CD4-positive, CD25-positive, alpha-beta regulatory T cell (primary cell): Measurements from ENCODE around the gene WDR89. TPM values are rescaled to one million over a fixed set of nuclear protein-coding genes. Genes with fewer than 3 reads are reported as not detected.

Experiments used
- ATAC-seq, 2 donors: fragments of 150-1000 bp; cut with Tn5 transposase; one replicate each; pipeline ENCODE4 v1.10.0; 2021; ENCODE audit warnings: low read depth in 2 of 2, moderate number of reproducible peaks in 2 of 2, moderate library complexity in 1 of 2
- DNase-seq, 3 donors: peaks; one replicate each; pipeline versions ENCODE4 v3.0.0 to v3.0.0-alpha.2; 2012 to 2022; ENCODE audit warnings: mixed read lengths in 1 of 3
- H3K27ac ChIP-seq: one replicate; pipeline ENCODE4 v1.7.0; 2013; ENCODE audit warnings: mild to moderate bottlenecking, low read length; ENCODE audit not compliant: insufficient read depth, poor library complexity, severe bottlenecking
- H3K27me3 ChIP-seq: one replicate; pipeline ENCODE4 v1.7.0; 2013; ENCODE audit warnings: low read length; ENCODE audit not compliant: control insufficient read depth, insufficient read depth
- H3K36me3 ChIP-seq: one replicate; pipeline ENCODE4 v1.7.0; 2013; ENCODE audit warnings: mild to moderate bottlenecking, low read length, moderate library complexity; ENCODE audit not compliant: control insufficient read depth, insufficient read depth
- H3K4me1 ChIP-seq: 2 replicates; pipeline ENCODE4 v1.7.0; 2013; ENCODE audit warnings: mild to moderate bottlenecking, low read length; ENCODE audit not compliant: insufficient read depth, control insufficient read depth, poor library complexity, severe bottlenecking
- H3K4me3 ChIP-seq: one replicate; pipeline ENCODE4 v1.7.0; 2013; ENCODE audit warnings: low read depth, mild to moderate bottlenecking, low read length, moderate library complexity
- H3K9me3 ChIP-seq, 2 experiments: 1 replicate in 1 of 2; 2 replicates in 1 of 2; pipeline ENCODE4 v1.7.0; 2013; ENCODE audit warnings: low read length in 2 of 2, mild to moderate bottlenecking in 1 of 2, moderate library complexity in 1 of 2; ENCODE audit not compliant: control insufficient read depth in 2 of 2
- H3K27ac Mint-ChIP-seq, 3 donors: one replicate each; pipeline ENCODE4 v1.8.0; 2020 to 2022; ENCODE audit warnings: mild to moderate bottlenecking in 3 of 3, mixed read lengths in 3 of 3, moderate library complexity in 2 of 3
- H3K27me3 Mint-ChIP-seq: one replicate; pipeline ENCODE4 v1.8.0; 2022; ENCODE audit warnings: mild to moderate bottlenecking, mixed read lengths
- H3K36me3 Mint-ChIP-seq: one replicate; pipeline ENCODE4 v1.8.0; 2020; ENCODE audit warnings: mixed read lengths
- H3K4me1 Mint-ChIP-seq, 4 donors: one replicate each; pipeline ENCODE4 v1.8.0; 2020 to 2022; ENCODE audit warnings: mixed read lengths in 4 of 4, mild to moderate bottlenecking in 1 of 4
- H3K4me3 Mint-ChIP-seq, 4 donors: one replicate each; pipeline ENCODE4 v1.8.0; 2020 to 2022; ENCODE audit warnings: mild to moderate bottlenecking in 4 of 4, mixed read lengths in 4 of 4, moderate library complexity in 3 of 4
- H3K9me3 Mint-ChIP-seq, 7 donors: one replicate each; pipeline ENCODE4 v1.8.0; 2020 to 2022; ENCODE audit warnings: mixed read lengths in 7 of 7, mild to moderate bottlenecking in 3 of 7, moderate library complexity in 2 of 7
- polyA plus RNA-seq, 4 donors: library from polyadenylated mRNA; unstranded; fragments of 300-500 nt; fragmentation: Illumina TruSeq; gene quantifications; one replicate each; pipeline ENCODE4 v1.2.3, GENCODE V29; 2021
- total RNA-seq: library from RNA; stranded (reverse); gene quantifications from one replicate; pipeline ENCODE4 v1.2.3, GENCODE V29; 2022

The WDR89 gene
- 14.6 TPM for total RNA-seq
- 10 to 100 TPM; 15.5 to 21.5 (median 20.2) TPM for polyA plus RNA-seq

DNA sequence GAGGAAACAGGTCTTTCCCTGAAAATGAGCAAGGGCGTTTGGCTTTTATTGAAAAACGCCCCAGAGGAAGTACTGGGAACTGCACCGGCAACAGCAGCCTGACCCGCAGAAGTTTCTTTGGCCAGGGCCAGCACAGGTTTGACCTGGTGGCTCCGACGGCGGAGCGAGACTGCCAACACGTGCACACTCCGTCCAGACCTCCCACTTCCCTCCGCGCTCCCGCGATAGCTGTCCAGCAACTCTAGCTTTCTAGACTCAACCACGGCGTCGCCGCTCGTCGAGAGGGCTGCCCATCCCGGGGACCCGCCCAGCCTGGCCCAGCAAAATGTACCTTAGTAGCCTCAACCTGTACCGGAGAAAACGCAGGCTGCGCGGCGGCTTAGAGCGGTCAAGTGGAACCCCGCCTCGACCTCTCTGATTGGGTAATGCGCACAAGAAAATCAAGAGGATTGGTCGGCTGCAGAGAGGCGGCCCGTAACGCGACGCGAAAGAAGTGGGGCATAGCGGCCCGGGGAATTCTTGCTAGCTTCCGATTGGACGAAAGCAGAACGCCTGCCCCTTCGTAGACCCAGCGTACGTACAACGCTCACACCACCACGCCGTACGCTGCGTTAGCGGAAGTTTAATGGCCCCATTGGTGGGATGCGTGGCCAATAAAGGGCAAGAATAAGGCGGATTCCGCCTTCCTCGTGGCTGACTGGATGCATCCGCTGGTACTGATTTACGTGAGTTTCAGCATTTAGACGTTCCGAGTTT is at the start of gene WDR89:
Gene WDR89 (minus strand): TSS at position 399 of the 756 bp plus-strand sequence. CDS start 41,929 bp downstream, outside the sequence.
- H3K27ac Mint-ChIP-seq = peak within 1 kb of the TSS; percentile 96 to 98 (median 97)
- peaks cover 39% of the 10 kb centered on the region for H3K4me1 ChIP-seq
- ATAC-seq = peak; percentile 88 to 90

GRCh38 chr14:63689132-63689531 is 47.5 kb upstream of the WDR89 start:
- H3K4me3 Mint-ChIP-seq = no peak overlapping the region
- DNase-seq (no peak), ATAC-seq (no peak)
- Histone ChIP-seq H3K9me3 (no peaks in the 10 kb centered on the region), H3K36me3 (peaks cover 24% of the 10 kb centered on the region), H3K27ac (no peak overlapping the region), H3K27me3 (no peaks in the 10 kb centered on the region), H3K4me1 (no peaks in the 10 kb centered on the region), H3K4me3 (no peak overlapping the region)
- H3K9me3 Mint-ChIP-seq = no peaks in the 10 kb centered on the region
- peaks cover 4% of the 10 kb centered on the region for H3K27me3 Mint-ChIP-seq
- H3K4me1 Mint-ChIP-seq = peaks cover 6 to 25% (median 19%) of the 10 kb centered on the region in 4 donors
- H3K36me3 Mint-ChIP-seq = peaks cover 25% of the 10 kb centered on the region
- no peak overlapping the region for H3K27ac Mint-ChIP-seq

More for the DNA sequence above, at the start of gene WDR89:
- H3K36me3 Mint-ChIP-seq = peaks cover 28% of the 10 kb centered on the region
- H3K4me3 ChIP-seq = peak within 1 kb of the TSS; percentile 100
- H3K27me3 Mint-ChIP-seq = no peaks in the 10 kb centered on the region
- no peaks in the 10 kb centered on the region for H3K9me3 ChIP-seq
- no peaks in the 10 kb centered on the region for H3K27me3 ChIP-seq
- peak; percentile 96 to 100 (median 98) for DNase-seq
- H3K4me3 Mint-ChIP-seq = peak within 1 kb of the TSS; percentile 85 to 93 (median 90)
- H3K9me3 Mint-ChIP-seq = peaks cover 0 to 4% (median 0%) of the 10 kb centered on the region in 7 donors
- H3K27ac ChIP-seq = peak within 1 kb of the TSS; percentile 99
- H3K36me3 ChIP-seq = peaks cover 4% of the 10 kb centered on the region
- peaks cover 10 to 68% (median 24%) of the 10 kb centered on the region in 4 donors for H3K4me1 Mint-ChIP-seq

- Mint-ChIP-seq H3K27ac (no peak overlapping the region), H3K4me3 (no peak overlapping the region), H3K27me3 (no peaks in the 10 kb centered on the region), H3K4me1 (peaks cover 6 to 21% (median 18%) of the 10 kb centered on the region in 4 donors), H3K9me3 (no peaks in the 10 kb centered on the region), H3K36me3 (peaks cover 26% of the 10 kb centered on the region)
- no peaks in the 10 kb centered on the region for H3K9me3 ChIP-seq
- H3K27me3 ChIP-seq = no peaks in the 10 kb centered on the region
- H3K36me3 ChIP-seq = peaks cover 22% of the 10 kb centered on the region
- no peaks in the 10 kb centered on the region for H3K4me1 ChIP-seq
- H3K27ac ChIP-seq = no peak overlapping the region
- no peak overlapping the region for H3K4me3 ChIP-seq
- no peak for ATAC-seq
- no peak for DNase-seq
Measured at GRCh38 chr14:63686926-63687325, 45.3 kb upstream of the WDR89 start.

- Mint-ChIP-seq H3K27me3 (no peaks in the 10 kb centered on the region), H3K27ac (no peak overlapping the region), H3K4me1 (peaks cover 0 to 18% (median 15%) of the 10 kb centered on the region in 4 donors), H3K4me3 (no peak overlapping the region), H3K36me3 (peaks cover 30% of the 10 kb centered on the region), H3K9me3 (no peaks in the 10 kb centered on the region)
- Histone ChIP-seq H3K4me3 (no peak overlapping the region), H3K9me3 (no peaks in the 10 kb centered on the region), H3K27me3 (no peaks in the 10 kb centered on the region), H3K36me3 (peaks cover 25% of the 10 kb centered on the region), H3K4me1 (no peaks in the 10 kb centered on the region), H3K27ac (no peak overlapping the region)
- no peak for DNase-seq
- ATAC-seq = no peak
Measured at GRCh38 chr14:63685401-63685800, 43.7 kb upstream of the WDR89 start.

DNA sequence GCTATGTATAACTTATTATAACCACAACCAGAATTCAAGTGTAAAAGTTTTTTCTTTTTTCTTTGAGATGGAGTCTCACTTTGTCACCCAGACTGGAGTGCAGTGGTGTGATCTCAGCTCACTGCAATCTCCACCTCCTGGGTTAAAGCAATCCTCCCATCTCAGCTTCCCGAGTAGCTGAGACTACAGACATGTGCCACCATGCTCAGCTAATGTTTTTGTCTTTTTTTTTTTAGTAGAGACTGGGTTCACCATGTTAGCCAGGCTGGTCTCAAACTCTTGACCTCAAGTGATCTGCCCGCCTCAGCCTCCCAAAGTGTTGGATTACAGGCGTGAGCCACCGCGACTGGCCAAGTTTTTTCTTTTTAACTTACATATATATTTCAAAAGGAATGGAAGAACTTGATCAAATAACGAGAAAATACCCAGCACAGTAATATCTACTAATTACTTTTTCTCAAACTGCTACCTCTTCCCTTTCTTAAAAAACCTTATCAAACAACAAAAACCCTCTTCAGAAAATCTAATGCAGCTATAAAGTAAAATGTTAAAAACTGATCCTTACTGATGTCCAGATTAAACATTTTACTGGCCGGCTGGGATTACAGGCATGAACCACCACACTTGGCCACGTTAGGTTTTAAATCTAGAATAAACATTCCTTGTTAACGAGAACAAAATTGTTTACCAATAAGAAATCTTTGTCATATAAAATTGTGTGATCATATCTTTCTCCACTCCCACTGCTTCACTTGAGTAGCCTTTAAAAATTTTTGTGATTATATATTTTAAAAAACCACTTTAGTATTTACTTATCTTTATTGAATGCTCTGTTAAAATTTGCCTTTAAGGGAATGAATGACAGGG is 41.3 kb upstream of the WDR89 start:
- peaks cover 32% of the 10 kb centered on the region for H3K36me3 Mint-ChIP-seq
- H3K27me3 Mint-ChIP-seq = no peaks in the 10 kb centered on the region

GRCh38 chr14:63678536-63678935 is 36.9 kb upstream of the WDR89 start:
- H3K36me3 ChIP-seq = peaks cover 26% of the 10 kb centered on the region
- H3K4me3 Mint-ChIP-seq = no peak overlapping the region
- H3K9me3 Mint-ChIP-seq = no peaks in the 10 kb centered on the region
- no peak overlapping the region for H3K4me3 ChIP-seq
- no peak for DNase-seq
- H3K27me3 ChIP-seq = no peaks in the 10 kb centered on the region
- no peak overlapping the region for H3K27ac Mint-ChIP-seq
- no peaks in the 10 kb centered on the region for H3K27me3 Mint-ChIP-seq
- no peak for ATAC-seq
- H3K4me1 Mint-ChIP-seq = peaks cover 0 to 12% (median 2%) of the 10 kb centered on the region in 4 donors
- no peaks in the 10 kb centered on the region for H3K4me1 ChIP-seq
- peaks cover 28% of the 10 kb centered on the region for H3K36me3 Mint-ChIP-seq
- no peaks in the 10 kb centered on the region for H3K9me3 ChIP-seq
- no peak overlapping the region for H3K27ac ChIP-seq

More for the DNA sequence above, 41.3 kb upstream of the WDR89 start:
- no peak overlapping the region for H3K27ac Mint-ChIP-seq
- H3K4me1 ChIP-seq = no peaks in the 10 kb centered on the region
- no peaks in the 10 kb centered on the region for H3K27me3 ChIP-seq
- H3K9me3 ChIP-seq = no peaks in the 10 kb centered on the region
- ATAC-seq (no peak), DNase-seq (no peak)
- H3K36me3 ChIP-seq = peaks cover 27% of the 10 kb centered on the region
- no peak overlapping the region for H3K27ac ChIP-seq
- peaks cover 0 to 20% (median 11%) of the 10 kb centered on the region in 4 donors for H3K4me1 Mint-ChIP-seq
- no peak overlapping the region for H3K4me3 Mint-ChIP-seq
- H3K4me3 ChIP-seq = no peak overlapping the region
- H3K9me3 Mint-ChIP-seq = no peaks in the 10 kb centered on the region

DNA sequence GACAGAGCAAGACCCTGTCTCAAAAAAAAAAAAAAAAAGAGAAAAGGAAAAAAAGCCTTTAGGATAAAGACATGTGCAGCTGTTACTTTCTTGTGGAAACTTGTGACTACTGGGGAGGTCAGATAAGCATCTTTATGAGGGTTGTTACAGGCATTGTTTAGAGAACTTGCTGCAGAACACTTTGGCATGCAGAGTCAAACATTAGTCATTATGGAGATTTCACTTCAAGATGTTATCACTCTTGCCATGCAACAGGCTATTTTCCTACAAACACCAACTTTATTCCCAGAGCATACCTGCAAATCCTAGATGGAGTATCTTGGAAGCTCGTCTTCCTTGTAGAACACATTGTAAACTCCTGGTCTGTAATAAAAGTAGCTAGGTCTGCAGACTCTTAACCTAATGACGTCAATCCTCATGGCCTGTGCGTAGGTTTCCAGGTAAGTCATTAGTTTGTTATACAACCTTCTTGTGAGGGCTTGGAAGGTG is 36.3 kb upstream of the WDR89 start:
- no peaks in the 10 kb centered on the region for H3K27me3 Mint-ChIP-seq
- H3K27ac Mint-ChIP-seq = peak overlapping the region in 1 of 3 donors; percentile 14
- no peaks in the 10 kb centered on the region for H3K27me3 ChIP-seq
- no peak for DNase-seq
- H3K9me3 ChIP-seq = no peaks in the 10 kb centered on the region
- peaks cover 23% of the 10 kb centered on the region for H3K36me3 ChIP-seq
- no peaks in the 10 kb centered on the region for H3K4me1 ChIP-seq
- no peak overlapping the region for H3K4me3 Mint-ChIP-seq
- H3K9me3 Mint-ChIP-seq = no peaks in the 10 kb centered on the region
- H3K4me1 Mint-ChIP-seq = peaks cover 0 to 11% (median 3%) of the 10 kb centered on the region in 4 donors
- no peak overlapping the region for H3K27ac ChIP-seq
- H3K4me3 ChIP-seq = no peak overlapping the region
- ATAC-seq = no peak
- H3K36me3 Mint-ChIP-seq = peaks cover 30% of the 10 kb centered on the region
